ENCODE measurements around the gene CARD14.

CARD14 gene

GRCh38 chr17:80151333-80151732 lies 18.5 kb upstream of the CARD14 start:
- DNase-seq: peak; percentile 78

GRCh38 chr17:80152081-80152702 lies 17.6 kb upstream of the CARD14 start:
- DNase-seq: peak; percentile 94

- DNase-seq: no peak
Measured at GRCh38 chr17:80153004-80153403, 16.8 kb upstream of the CARD14 start.

GRCh38 chr17:80154166-80154565 lies 15.7 kb upstream of the CARD14 start:
- DNase-seq: no peak

GRCh38 chr17:80155600-80155999 lies 14.2 kb upstream of the CARD14 start:
- DNase-seq: peak; percentile 36

- DNase-seq: no peak
Measured at GRCh38 chr17:80158846-80159245, 11.0 kb upstream of the CARD14 start.

GRCh38 chr17:80160536-80160935 lies 9.3 kb upstream of the CARD14 start:
- DNase-seq: peak; percentile 40

GRCh38 chr17:80163336-80163735 lies 6.5 kb upstream of the CARD14 start:
- no peak for DNase-seq

- no peak for DNase-seq
Measured at GRCh38 chr17:80164185-80164584, 5.6 kb upstream of the CARD14 start.

GRCh38 chr17:80166446-80166845 lies 3.4 kb upstream of the CARD14 start:
- no peak for DNase-seq

GRCh38 chr17:80168371-80168770 lies 1.5 kb upstream of the CARD14 start:
- peak; percentile 21 for DNase-seq

GRCh38 chr17:80169107-80169506 lies 723 bp upstream of the CARD14 start:
- no peak for DNase-seq

GRCh38 chr17:80171681-80172080 lies 1.9 kb downstream of the CARD14 start:
- no peak for DNase-seq

GRCh38 chr17:80173126-80173525 lies 3.3 kb downstream of the CARD14 start:
- DNase-seq: no peak

GRCh38 chr17:80173916-80174315 lies 4.1 kb downstream of the CARD14 start:
- no peak for DNase-seq

- DNase-seq: no peak
Measured at GRCh38 chr17:80176757-80177156, 6.9 kb downstream of the CARD14 start.

GRCh38 chr17:80177986-80178595 lies 8.3 kb downstream of the CARD14 start:
- DNase-seq: no peak

- DNase-seq: no peak
Measured at GRCh38 chr17:80180192-80180591, 10.4 kb downstream of the CARD14 start.

GRCh38 chr17:80181431-80181830 lies 11.6 kb downstream of the CARD14 start:
- DNase-seq: no peak

- no peak for DNase-seq
Measured at GRCh38 chr17:80182118-80182844, 12.5 kb downstream of the CARD14 start.

GRCh38 chr17:80182845-80183223 lies 13.0 kb downstream of the CARD14 start:
- DNase-seq: no peak

- no peak for DNase-seq
Measured at GRCh38 chr17:80183581-80184422, 14.0 kb downstream of the CARD14 start.

- DNase-seq: no peak
Measured at GRCh38 chr17:80184423-80184714, 14.5 kb downstream of the CARD14 start.

GRCh38 chr17:80185968-80186367 lies 16.1 kb downstream of the CARD14 start:
- no peak for DNase-seq

All from NCI-H226 (cell line).